GM12873 (cell line): Measurements from ENCODE around the gene COBL.

Source experiments
- TF ChIP-seq, protein P1 (sequence below): IDR thresholded peaks from 2 replicates; pipeline ENCODE4 v1.5.1; 2012; ENCODE audit warnings: low read depth, mild to moderate bottlenecking, moderate library complexity, low read length, control low read depth; ENCODE audit not compliant: insufficient read depth; ENCODE audit errors: missing control alignments

Gene COBL

DNA sequence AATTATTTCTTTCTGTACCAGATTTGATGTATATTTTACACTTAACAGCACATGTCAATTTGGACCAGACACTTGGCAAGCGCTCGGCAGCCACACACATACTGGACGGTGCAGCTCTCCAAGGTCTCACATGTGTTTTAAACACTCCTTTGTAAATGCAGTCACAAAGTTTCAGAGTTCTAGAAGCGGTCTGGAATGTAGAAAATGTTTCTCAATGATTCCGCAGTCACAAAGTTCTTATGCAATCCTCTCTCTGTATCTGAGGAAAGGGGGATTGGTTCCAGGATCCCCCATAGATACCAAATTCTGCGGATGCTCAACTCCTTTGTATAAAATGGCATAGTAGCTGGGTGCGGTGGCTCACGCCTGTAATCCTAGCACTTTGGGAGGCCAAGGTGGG, 280.9 kb downstream of the COBL start:
- TF ChIP-seq, protein P1, sequence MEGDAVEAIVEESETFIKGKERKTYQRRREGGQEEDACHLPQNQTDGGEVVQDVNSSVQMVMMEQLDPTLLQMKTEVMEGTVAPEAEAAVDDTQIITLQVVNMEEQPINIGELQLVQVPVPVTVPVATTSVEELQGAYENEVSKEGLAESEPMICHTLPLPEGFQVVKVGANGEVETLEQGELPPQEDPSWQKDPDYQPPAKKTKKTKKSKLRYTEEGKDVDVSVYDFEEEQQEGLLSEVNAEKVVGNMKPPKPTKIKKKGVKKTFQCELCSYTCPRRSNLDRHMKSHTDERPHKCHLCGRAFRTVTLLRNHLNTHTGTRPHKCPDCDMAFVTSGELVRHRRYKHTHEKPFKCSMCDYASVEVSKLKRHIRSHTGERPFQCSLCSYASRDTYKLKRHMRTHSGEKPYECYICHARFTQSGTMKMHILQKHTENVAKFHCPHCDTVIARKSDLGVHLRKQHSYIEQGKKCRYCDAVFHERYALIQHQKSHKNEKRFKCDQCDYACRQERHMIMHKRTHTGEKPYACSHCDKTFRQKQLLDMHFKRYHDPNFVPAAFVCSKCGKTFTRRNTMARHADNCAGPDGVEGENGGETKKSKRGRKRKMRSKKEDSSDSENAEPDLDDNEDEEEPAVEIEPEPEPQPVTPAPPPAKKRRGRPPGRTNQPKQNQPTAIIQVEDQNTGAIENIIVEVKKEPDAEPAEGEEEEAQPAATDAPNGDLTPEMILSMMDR: no peak

DNA sequence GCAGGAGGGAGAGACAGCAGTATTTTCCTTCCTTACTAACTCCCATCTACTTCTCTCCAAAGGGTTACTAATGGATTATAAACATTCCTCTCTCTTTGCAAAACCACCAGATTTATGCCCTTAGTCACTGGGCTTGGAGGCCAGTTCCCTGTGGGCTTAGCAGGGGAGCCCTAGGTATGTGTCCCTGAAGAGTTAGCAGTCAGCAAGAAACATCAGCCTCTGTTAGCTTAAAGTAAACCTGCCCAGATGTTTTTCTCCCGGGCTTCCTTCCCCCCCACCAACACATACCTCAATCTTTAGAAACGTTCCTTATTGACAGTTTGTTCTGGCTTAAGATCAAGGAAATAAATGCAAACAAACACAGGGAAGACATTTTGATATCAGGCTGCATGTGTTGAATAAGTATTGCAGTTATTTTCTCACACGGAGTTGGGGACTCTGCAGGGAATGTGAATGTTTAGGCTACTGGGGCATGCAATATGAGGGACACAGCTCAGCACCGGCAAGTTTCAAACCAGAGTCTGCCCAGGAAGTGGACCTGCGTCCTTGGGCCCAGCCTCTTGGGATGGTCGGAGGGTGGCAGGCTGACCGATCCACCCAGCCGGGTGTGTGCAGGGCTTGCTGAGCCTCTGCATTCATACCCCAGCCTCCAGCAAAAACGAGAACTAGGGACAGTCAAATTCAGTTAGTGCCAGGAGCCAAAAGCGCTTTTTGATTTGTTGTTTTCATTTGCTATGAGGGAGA, 281.9 kb downstream of the COBL start:
- TF ChIP-seq, protein P1: no peak

GRCh38 chr7:51033727-51034520, 282.7 kb downstream of the COBL start:
- TF ChIP-seq, protein P1: no peak

GRCh38 chr7:51031791-51032515, 284.7 kb downstream of the COBL start:
- TF ChIP-seq, protein P1: no peak

DNA sequence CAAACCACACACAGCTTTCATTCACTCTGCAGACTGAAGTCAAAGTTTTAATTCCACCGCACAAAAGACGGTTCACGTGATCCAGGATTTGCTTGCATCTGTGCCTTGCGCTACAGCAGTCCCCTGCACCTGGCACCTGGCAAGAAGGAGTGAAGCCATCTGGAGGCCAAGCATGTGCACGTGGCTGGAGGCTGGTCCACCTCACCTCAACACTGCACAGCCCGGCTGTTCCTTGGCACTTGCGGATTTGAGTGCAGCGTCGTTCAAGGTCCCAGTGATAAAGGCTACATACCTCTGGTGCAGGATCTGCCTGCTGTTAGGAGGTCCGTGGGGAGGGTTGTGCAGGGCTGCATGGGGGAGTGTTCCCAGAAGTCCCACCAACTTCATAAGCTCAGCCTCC, 285.4 kb downstream of the COBL start:
- TF ChIP-seq, protein P1: no peak

DNA sequence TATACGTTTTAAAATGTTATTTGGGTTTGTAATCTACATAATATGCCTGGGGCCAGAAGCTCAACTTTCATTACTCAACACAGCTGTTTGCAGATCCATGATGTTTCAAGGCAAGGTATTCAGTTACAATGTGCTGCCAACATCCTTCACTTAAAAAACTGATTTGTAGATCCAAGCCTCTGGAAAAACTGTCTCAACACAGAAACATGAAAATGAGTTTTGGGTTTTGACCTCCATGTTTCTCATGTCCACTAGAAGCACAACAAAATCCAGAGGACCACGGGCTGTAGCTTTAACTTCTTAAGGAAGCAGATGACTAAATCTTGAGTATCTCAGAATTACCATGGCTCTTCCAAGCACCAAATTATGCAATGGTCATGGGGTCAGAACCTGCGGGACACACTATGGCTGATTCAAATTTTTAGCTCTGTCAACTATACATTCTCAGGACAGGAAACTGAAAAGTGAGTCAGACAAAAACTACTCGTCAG, 286.9 kb downstream of the COBL start:
- TF ChIP-seq, protein P1: no peak

- TF ChIP-seq, protein P1: no peak
These were observed 287.5 kb downstream of the COBL start for GRCh38 chr7:51029131-51029530.
